ENCODE results near the gene UBE2E2.

UBE2E2 gene

GRCh38 chr3:23549148-23549910 is 346.2 kb downstream of the UBE2E2 start:
- no peak for DNase-seq

GRCh38 chr3:23550402-23550801 is 347.3 kb downstream of the UBE2E2 start:
- DNase-seq: no peak

GRCh38 chr3:23552506-23552905 is 349.4 kb downstream of the UBE2E2 start:
- DNase-seq: no peak

- no peak for DNase-seq
These were observed 350.2 kb downstream of the UBE2E2 start for GRCh38 chr3:23553353-23553752.

- DNase-seq: no peak
These were observed 362.1 kb downstream of the UBE2E2 start for GRCh38 chr3:23565041-23565775.

- DNase-seq: no peak
These were observed 363.4 kb downstream of the UBE2E2 start for GRCh38 chr3:23566499-23566898.

GRCh38 chr3:23567917-23568316 is 364.8 kb downstream of the UBE2E2 start:
- DNase-seq: no peak

- no peak for DNase-seq
These were observed 370.7 kb downstream of the UBE2E2 start for GRCh38 chr3:23573827-23574226.

GRCh38 chr3:23574822-23575315 is 371.7 kb downstream of the UBE2E2 start:
- DNase-seq: no peak

GRCh38 chr3:23575697-23576096 is 372.6 kb downstream of the UBE2E2 start:
- no peak for DNase-seq

GRCh38 chr3:23576379-23576959 is 373.3 kb downstream of the UBE2E2 start:
- no peak for DNase-seq

GRCh38 chr3:23580096-23580713 is 377.1 kb downstream of the UBE2E2 start:
- no peak for DNase-seq

GRCh38 chr3:23583980-23584740 is 381.0 kb downstream of the UBE2E2 start:
- no peak for DNase-seq

- DNase-seq: no peak
These were observed 384.4 kb downstream of the UBE2E2 start for GRCh38 chr3:23587513-23587912.

- no peak for DNase-seq
These were observed 385.4 kb downstream of the UBE2E2 start for GRCh38 chr3:23588547-23588946.

GRCh38 chr3:23589602-23590001 is 386.5 kb downstream of the UBE2E2 start:
- no peak for DNase-seq

- DNase-seq: no peak
These were observed 387.5 kb downstream of the UBE2E2 start for GRCh38 chr3:23590424-23591273.

- no peak for DNase-seq
These were observed 388.2 kb downstream of the UBE2E2 start for GRCh38 chr3:23591374-23591773.

GRCh38 chr3:23592961-23593931 is 390.1 kb downstream of the UBE2E2 start:
- no peak for DNase-seq

- no peak for DNase-seq
These were observed 390.9 kb downstream of the UBE2E2 start for GRCh38 chr3:23594066-23594465.

Measured in CD4-positive, alpha-beta T cell treated with Interleukin-17A for 4 hours (primary cell).